GM12865 (cell line): ENCODE measurements around the gene TMEM267.
"Not testable (repeated sequence)": the region's sequence is repeated elsewhere in the genome, so short reads cannot be mapped to it uniquely, and the experiment has no call there.

Experiments used
- DNase-seq: peaks from one replicate; pipeline ENCODE4 v3.0.0; 2010; ENCODE audit warnings: low read depth
- H3K4me3 ChIP-seq: 2 replicates; pipeline ENCODE4 v1.5.1; 2011; ENCODE audit warnings: mild to moderate bottlenecking, low read depth, low read length, control low read depth
- TF ChIP-seq, protein P1 (sequence below): IDR thresholded peaks from 2 replicates; pipeline ENCODE4 v1.5.1; 2011; ENCODE audit warnings: low read length, control low read depth, low read depth, inconsistent platforms; ENCODE audit not compliant: insufficient read depth; ENCODE audit errors: missing control alignments

TMEM267 gene

DNA sequence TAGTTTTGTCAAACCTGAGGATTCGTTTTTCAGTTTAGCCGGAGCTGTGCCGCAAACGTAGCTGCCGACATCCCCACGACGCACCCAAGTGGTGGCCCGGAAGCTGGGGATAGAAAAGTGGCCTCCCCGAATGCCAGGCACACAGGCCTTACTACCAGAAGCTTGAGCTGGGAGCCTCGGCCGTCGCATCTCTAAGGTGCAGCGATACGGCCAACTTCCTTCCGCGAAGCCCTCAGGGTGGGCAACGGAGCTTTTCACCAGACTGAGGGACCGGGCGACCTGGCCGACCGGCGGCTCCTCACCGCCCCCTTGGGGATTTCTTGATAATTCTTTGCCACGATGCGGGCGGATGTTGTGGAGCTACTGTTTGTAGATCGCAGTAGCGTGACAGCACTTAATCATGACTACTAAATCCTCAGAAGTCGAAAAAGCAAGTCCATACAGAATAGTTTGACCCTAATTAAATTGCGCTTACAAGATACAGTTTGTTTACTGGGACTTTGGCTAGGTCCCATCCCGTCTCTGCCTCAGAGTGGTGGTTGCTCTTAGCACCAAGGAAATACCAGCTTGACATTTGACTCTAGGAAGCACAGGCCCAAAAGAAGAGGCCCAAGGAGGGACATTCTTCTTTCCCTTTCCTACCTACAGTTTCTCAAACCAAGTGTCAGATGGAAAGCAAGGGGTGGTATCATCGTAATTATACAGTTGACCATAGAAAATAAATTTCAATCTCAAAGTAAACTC lies 613 bp upstream of the TMEM267 start:
- peak overlapping the region; percentile 83 for H3K4me3 ChIP-seq
- TF ChIP-seq, protein P1, sequence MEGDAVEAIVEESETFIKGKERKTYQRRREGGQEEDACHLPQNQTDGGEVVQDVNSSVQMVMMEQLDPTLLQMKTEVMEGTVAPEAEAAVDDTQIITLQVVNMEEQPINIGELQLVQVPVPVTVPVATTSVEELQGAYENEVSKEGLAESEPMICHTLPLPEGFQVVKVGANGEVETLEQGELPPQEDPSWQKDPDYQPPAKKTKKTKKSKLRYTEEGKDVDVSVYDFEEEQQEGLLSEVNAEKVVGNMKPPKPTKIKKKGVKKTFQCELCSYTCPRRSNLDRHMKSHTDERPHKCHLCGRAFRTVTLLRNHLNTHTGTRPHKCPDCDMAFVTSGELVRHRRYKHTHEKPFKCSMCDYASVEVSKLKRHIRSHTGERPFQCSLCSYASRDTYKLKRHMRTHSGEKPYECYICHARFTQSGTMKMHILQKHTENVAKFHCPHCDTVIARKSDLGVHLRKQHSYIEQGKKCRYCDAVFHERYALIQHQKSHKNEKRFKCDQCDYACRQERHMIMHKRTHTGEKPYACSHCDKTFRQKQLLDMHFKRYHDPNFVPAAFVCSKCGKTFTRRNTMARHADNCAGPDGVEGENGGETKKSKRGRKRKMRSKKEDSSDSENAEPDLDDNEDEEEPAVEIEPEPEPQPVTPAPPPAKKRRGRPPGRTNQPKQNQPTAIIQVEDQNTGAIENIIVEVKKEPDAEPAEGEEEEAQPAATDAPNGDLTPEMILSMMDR, result peak; percentile 70
- DNase-seq, result peak; percentile 92

DNA sequence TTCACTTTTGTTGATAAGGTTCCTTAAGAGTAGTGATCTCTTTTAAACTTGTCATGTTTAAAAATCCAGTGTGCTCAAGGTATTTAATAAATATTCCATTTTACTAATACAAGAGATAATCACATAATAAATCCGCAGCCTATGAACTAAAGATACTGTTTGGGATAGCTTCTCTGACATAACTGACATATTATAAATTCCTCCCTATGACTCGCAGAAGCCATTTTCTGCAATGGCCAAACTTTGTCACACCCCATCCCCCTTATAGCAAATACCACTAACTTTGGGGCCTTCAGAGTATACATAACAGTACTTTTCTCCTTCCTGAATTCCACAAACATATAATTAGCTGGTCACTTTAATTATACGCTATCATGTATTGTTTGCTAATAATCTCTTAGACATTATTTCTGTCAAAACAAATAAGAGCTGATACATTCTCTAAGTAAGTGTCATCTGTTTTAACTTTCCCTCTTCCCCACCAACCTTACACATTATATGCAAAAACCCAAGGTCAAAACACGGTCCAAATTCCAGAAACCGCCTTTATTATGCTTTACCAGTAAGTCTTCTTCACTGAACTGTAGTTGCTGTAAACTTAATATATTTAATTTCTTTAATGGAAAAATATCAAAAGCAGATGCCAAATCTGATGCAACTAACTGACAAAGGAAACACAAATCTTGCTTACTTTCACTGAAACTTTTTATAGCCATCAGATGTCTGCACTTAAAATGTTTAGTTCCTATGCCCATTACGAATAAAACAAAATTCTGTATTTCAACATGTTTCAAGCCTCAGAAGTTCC lies 971 bp downstream of the TMEM267 start:
- no peak for DNase-seq
- TF ChIP-seq, protein P1, result no peak
- H3K4me3 ChIP-seq, result peak overlapping the region; percentile 83

DNA sequence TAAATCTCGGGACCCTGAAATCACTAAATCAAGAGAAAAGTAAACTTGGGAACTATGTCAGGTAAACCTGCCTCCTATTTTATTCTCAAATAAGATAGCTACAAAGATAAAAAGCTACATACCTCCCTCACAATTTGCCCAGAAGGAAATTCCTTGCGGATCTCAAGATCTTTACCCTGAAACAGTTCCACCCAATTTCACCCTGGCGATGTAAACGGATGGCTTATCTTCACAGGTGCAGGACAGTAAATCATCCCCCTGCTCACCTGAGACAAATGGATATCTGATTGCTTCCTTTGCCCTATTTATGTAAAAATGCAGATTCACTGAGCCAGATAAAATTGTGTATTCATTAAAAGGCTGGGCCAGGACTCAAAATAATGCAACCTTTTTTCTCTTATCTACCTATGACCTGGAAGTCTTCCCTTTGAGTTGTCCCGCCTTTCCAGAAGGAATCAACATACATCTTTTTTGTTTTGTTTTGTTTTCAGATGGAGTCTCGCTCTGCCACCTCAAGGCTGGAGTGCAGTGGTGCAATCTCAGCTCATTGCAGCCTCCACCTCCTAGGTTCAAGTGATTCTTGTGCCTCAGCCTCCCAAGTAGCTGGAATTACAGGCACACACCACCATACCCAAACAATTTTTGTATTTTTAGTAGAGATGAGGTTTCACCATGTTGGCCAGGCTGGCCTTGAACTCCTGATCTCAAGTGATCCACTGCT lies 13.8 kb downstream of the TMEM267 start:
- DNase-seq, result no peak
- TF ChIP-seq, protein P1, result no peak
- H3K4me3 ChIP-seq, result no peak overlapping the region

DNA sequence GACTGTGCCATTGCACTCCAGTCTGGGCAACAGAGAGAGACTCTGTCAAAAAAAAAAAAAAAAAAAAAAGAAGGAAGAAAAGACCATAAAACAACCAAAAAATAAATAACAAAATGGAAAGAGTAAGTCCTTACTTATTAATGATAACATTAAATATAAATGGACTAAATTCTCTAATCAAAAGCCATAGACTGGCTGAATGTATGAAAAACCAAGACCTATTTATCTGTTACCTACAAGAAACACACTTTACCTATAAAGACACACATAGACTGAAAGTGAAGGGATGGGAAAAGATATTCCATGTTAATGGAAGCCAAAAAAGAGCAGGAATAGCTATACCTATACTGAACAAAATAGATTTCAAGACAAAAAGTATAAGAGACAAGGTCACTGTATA lies 16.6 kb downstream of the TMEM267 start:
- H3K4me3 ChIP-seq, result no peak overlapping the region
- TF ChIP-seq, protein P1, result no peak
- no peak for DNase-seq

DNA sequence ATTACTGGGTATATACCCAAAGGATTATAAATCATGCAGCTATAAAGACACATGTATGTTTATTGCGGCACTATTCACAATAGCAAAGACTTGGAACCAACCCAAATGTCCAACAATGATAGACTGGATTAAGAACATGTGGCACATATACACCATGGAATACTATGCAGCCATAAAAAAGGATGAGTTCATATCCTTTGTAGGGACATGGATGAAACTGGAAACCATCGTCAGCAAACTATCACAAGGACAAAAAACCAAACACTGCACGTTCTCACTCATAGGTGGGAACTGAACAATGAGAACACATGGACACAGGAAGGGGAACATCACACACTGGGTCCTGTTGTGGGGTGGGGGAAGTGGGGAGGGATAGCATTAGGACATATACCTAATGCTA lies 18.2 kb downstream of the TMEM267 start:
- not testable (repeated sequence) for DNase-seq, H3K4me3 ChIP-seq

DNA sequence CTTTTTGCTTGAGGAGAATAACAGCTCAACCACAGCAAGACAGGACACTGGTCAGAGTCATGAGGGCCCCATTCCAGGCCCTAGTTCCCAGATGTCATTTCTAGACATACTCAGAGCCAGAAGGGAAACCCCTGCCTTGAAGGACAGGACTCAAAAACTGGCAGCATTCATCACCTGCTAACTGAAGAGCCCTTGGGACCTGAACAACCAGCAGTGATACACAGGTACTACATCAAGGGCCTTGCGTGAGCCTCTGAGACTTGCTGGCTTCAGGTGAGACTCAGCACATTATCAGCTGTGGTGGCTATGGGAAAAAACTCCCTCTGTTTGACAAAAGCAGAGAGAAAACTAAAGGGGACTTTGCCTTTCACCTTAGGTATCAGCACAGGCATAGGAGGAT lies 22.6 kb downstream of the TMEM267 start:
- H3K4me3 ChIP-seq, result no peak overlapping the region
- DNase-seq, result no peak
- TF ChIP-seq, protein P1, result no peak

DNA sequence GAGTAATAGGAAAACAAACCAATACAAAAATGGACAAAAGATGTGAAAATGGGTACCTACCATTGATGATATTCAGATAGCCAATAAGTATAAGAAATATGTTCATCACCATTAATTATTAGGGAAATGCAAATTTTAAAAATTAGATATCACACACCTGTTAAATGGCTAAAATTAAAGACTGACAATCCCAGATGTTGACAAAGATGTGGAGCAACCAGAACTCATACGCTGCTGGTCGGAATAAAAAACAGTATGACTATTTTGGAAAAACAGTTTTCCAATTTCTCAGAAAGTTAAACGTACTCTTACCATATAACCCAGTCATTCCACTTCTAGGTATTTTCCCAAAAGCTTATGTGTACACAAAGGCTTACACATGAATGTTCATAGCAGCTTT lies 27.1 kb downstream of the TMEM267 start:
- no peak overlapping the region for H3K4me3 ChIP-seq
- TF ChIP-seq, protein P1, result no peak
- DNase-seq, result no peak

DNA sequence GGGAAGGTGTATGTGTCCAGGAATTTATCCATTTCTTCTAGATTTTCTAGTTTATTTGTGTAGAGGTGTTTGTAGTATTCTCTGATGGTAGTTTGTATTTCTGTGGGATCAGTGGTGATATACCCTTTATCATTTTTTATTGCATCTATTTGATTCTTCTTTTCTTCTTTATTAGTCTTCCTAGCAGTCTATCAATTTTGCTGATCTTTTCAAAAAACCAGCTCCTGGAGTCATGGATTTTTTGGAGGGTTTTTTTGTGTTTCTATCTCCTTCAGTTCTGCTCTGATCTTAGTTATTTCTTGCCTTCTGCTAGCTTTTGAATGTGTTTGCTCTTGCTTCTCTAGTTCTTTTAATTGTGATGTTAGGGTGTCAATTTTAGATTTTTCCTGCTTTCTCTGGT lies 42.1 kb downstream of the TMEM267 start:
- not testable (repeated sequence) for H3K4me3 ChIP-seq, DNase-seq
